ENCODE measurements around the gene CAND2.
"Not testable (repeated sequence)": the region's sequence is repeated elsewhere in the genome, so short reads cannot be mapped to it uniquely, and the experiment has no call there.

The CAND2 gene

GRCh38 chr3:12875857-12876836 is 79.7 kb downstream of the CAND2 start:
- Histone ChIP-seq H3K9ac (ENCODE audit: low read depth, low read length) (no peak overlapping the region), H3K36me3 (ENCODE audit: control insufficient read depth, insufficient read depth, low read length) (no peaks in the 10 kb centered on the region), H3K4me3 (ENCODE audit: low read depth, low read length) (peak overlapping the region; percentile 48), H3K9me3 (ENCODE audit: control insufficient read depth, insufficient read depth, low read length) (no peaks in the 10 kb centered on the region), H3K4me1 (ENCODE audit: control insufficient read depth, insufficient read depth, low read length) (peaks cover 2% of the 10 kb centered on the region), H3K27me3 (ENCODE audit: control insufficient read depth, insufficient read depth, low read length) (peaks cover 21% of the 10 kb centered on the region)

- H3K4me1 ChIP-seq (ENCODE audit: control insufficient read depth, insufficient read depth, low read length) = peaks cover 2% of the 10 kb centered on the region
- no peaks in the 10 kb centered on the region for H3K36me3 ChIP-seq (ENCODE audit: control insufficient read depth, insufficient read depth, low read length)
- no peak overlapping the region for H3K4me3 ChIP-seq (ENCODE audit: low read depth, low read length)
- H3K9ac ChIP-seq (ENCODE audit: low read depth, low read length) = no peak overlapping the region
- peaks cover 21% of the 10 kb centered on the region for H3K27me3 ChIP-seq (ENCODE audit: control insufficient read depth, insufficient read depth, low read length)
- no peaks in the 10 kb centered on the region for H3K9me3 ChIP-seq (ENCODE audit: control insufficient read depth, insufficient read depth, low read length)
Observed at GRCh38 chr3:12877040-12877439, 80.6 kb downstream of the CAND2 start.

DNA sequence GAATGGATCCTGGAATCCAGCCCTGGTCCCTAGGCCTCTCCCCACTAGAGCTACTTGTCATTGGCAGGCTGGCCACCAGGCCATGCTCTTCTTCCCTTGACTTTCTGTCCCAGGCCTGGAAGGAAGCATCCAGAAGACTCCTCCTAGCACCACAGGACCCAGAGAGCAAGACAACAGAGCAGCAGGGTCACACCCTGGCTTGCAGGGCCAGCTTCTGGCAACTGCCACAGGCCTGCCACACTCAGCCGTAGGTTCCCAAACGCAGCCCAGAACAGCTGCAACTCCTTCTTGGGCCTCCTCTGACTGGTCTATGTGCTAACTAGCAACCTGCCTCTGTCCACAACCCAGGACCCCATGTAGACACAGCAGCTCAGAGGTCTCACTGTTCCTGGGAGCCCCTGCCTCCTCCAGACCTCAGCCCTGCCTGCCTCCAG is 81.7 kb downstream of the CAND2 start:
- no peaks in the 10 kb centered on the region for H3K9me3 ChIP-seq (ENCODE audit: control insufficient read depth, insufficient read depth, low read length)
- peaks cover 2% of the 10 kb centered on the region for H3K4me1 ChIP-seq (ENCODE audit: control insufficient read depth, insufficient read depth, low read length)
- no peak overlapping the region for H3K9ac ChIP-seq (ENCODE audit: low read depth, low read length)
- no peak overlapping the region for H3K4me3 ChIP-seq (ENCODE audit: low read depth, low read length)
- no peaks in the 10 kb centered on the region for H3K36me3 ChIP-seq (ENCODE audit: control insufficient read depth, insufficient read depth, low read length)
- peaks cover 21% of the 10 kb centered on the region for H3K27me3 ChIP-seq (ENCODE audit: control insufficient read depth, insufficient read depth, low read length)

DNA sequence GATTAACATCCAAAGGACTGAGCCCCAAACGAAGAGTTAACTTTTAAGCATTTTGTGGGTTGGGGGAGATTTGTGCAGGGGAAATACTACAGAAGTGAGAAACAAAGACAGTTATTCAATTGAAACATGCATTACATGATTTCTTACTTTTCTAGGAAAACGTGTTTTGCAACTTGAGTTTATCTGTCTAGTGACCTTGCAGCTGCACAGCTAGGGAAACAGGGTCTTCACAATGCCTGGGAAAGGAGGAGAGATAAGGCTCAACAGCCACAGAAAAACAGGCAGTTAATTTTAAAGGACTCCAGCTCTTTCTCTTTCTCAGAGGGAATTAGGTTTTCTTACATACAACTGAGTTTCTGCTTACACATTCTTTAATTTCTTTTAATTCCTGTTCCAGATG is 82.3 kb downstream of the CAND2 start:
- peaks cover 16% of the 10 kb centered on the region for H3K27me3 ChIP-seq (ENCODE audit: control insufficient read depth, insufficient read depth, low read length)
- not testable (repeated sequence) for H3K4me3 ChIP-seq (ENCODE audit: low read depth, low read length); H3K9ac ChIP-seq (ENCODE audit: low read depth, low read length); H3K9me3 ChIP-seq (ENCODE audit: control insufficient read depth, insufficient read depth, low read length); H3K36me3 ChIP-seq (ENCODE audit: control insufficient read depth, insufficient read depth, low read length); H3K4me1 ChIP-seq (ENCODE audit: control insufficient read depth, insufficient read depth, low read length)

GRCh38 chr3:12879191-12879815 is 82.8 kb downstream of the CAND2 start:
- Histone ChIP-seq H3K9ac (ENCODE audit: low read depth, low read length) (no peak overlapping the region), H3K36me3 (ENCODE audit: control insufficient read depth, insufficient read depth, low read length) (no peaks in the 10 kb centered on the region), H3K9me3 (ENCODE audit: control insufficient read depth, insufficient read depth, low read length) (no peaks in the 10 kb centered on the region), H3K4me1 (ENCODE audit: control insufficient read depth, insufficient read depth, low read length) (peaks cover 2% of the 10 kb centered on the region), H3K27me3 (ENCODE audit: control insufficient read depth, insufficient read depth, low read length) (peaks cover 14% of the 10 kb centered on the region), H3K4me3 (ENCODE audit: low read depth, low read length) (no peak overlapping the region)

DNA sequence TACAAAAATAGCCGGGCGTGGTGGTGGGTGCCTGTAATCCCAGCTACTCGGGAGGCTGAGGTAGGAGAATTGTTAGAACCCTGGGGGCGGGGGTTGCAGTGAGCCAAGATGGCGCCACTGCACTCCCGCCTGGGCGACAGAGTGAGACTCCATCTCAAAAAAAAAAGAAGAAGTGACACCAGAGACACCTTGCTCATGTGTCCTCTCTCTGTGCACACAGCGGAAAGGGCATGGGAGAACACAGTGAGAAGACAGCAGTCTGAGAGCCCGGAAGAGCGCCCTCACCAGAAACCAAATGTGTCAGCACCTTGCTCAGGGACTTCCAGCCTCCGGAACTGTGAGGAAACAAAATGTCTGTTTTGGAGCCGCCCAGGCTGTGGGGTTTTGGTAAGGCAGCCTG is 85.4 kb downstream of the CAND2 start:
- H3K4me3 ChIP-seq (ENCODE audit: low read depth, low read length); H3K36me3 ChIP-seq (ENCODE audit: control insufficient read depth, insufficient read depth, low read length): not testable (repeated sequence)

DNA sequence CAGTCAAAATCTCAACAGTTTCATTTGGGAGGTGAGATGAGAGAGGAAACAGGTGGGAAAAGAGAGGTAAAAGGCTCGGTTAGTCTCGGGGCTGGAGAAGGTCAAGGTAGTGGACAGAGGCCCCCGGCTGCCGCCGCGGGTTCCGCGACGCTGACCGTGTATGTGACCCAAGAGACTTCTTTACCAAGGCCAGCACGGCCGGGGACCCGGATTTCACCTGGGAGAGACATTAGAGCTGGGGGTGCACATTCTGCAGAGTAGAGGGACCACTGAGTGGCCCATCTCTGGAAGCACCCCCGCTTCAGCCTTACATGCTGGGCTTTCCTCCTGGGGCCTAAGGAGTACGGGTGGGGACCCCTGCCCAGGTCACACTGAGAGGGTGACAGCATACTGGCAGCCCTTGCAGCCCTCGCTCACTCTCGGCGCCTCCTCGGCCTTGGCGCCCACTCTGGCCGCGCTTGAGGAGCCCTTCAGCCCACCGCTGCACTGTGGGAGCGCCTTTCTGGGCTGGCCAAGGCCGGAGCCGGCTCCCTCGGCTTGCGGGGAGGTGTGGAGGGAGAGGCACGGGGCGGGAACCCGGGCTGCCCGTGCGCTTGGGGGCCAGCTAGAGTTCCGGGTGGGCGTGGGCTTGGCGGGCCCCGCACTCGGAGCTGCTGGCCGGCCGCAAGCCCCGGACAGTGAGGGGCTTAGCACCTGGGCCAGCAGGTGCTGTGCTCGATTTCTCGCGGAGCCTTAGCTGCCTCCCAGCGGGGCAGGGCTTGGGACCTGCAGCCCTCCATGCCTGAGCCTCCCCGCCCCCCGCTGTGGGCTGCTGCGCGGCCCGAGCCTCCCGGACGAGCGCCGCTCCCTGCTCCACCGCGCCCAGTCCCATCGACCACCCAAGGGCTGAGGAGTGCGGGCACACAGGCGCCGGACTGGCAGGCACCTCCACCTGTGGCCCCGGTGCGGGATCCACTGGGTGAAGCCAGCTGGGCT is 86.1 kb downstream of the CAND2 start:
- no peaks in the 10 kb centered on the region for H3K9me3 ChIP-seq (ENCODE audit: control insufficient read depth, insufficient read depth, low read length)
- H3K36me3 ChIP-seq (ENCODE audit: control insufficient read depth, insufficient read depth, low read length) = no peaks in the 10 kb centered on the region
- no peak overlapping the region for H3K9ac ChIP-seq (ENCODE audit: low read depth, low read length)
- H3K4me3 ChIP-seq (ENCODE audit: low read depth, low read length) = no peak overlapping the region
- no peaks in the 10 kb centered on the region for H3K4me1 ChIP-seq (ENCODE audit: control insufficient read depth, insufficient read depth, low read length)
- H3K27me3 ChIP-seq (ENCODE audit: control insufficient read depth, insufficient read depth, low read length) = peaks cover 5% of the 10 kb centered on the region

More for the DNA sequence above, 85.4 kb downstream of the CAND2 start:
- H3K9me3 ChIP-seq (ENCODE audit: control insufficient read depth, insufficient read depth, low read length); H3K4me1 ChIP-seq (ENCODE audit: control insufficient read depth, insufficient read depth, low read length); H3K9ac ChIP-seq (ENCODE audit: low read depth, low read length): not testable (repeated sequence)
- H3K27me3 ChIP-seq (ENCODE audit: control insufficient read depth, insufficient read depth, low read length) = peaks cover 11% of the 10 kb centered on the region

DNA sequence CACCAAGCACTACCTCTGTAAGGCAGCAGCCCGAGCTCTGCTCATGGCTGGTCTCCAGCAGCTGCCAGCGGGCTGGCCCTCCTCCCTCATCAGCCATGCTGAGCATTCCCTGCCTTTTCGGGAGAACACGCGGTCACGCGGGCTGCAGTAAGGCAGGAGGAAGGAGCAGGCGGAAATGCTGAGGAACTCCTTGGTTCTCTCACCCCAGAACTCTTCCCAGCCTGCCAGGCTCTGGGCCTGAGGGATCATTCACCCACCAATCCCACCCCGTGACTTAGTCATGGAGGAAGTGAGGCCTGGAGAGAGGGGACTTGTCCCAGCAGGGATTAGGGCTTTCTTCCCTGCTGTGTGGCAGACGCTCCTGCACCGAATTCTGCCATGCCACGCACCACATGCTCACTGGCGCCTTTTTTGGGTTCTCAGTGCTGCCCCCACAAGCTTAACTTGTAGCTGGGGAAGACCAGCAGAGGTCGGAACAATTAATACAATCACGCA is 87.8 kb downstream of the CAND2 start:
- Histone ChIP-seq H3K9me3 (ENCODE audit: control insufficient read depth, insufficient read depth, low read length) (no peaks in the 10 kb centered on the region), H3K4me1 (ENCODE audit: control insufficient read depth, insufficient read depth, low read length) (no peaks in the 10 kb centered on the region), H3K27me3 (ENCODE audit: control insufficient read depth, insufficient read depth, low read length) (peaks cover 5% of the 10 kb centered on the region), H3K9ac (ENCODE audit: low read depth, low read length) (no peak overlapping the region), H3K4me3 (ENCODE audit: low read depth, low read length) (no peak overlapping the region), H3K36me3 (ENCODE audit: control insufficient read depth, insufficient read depth, low read length) (no peaks in the 10 kb centered on the region)
